Lung (tissue), 12 donors: ENCODE results near the gene NGRN. TPM values are rescaled to one million over a fixed set of nuclear protein-coding genes. Genes with fewer than 3 reads are reported as not detected.
A peak's percentile ranks its signal among the peaks of the same experiment; 100 is the strongest.

Experiments used
- ATAC-seq: fragments of 200-7000 bp; cut with Tn5 transposase; one replicate; pipeline ENCODE4 v1.9.1; 2020; ENCODE audit warnings: moderate number of reproducible peaks; ENCODE audit not compliant: insufficient read depth, low FRiP score
- DNase-seq, 3 donors: peaks; one replicate each; pipeline ENCODE4 v3.0.0-alpha.2; 2013 to 2017
- H3K27ac ChIP-seq, 2 donors: one replicate each; pipeline ENCODE4 v1.5.1; 2013; ENCODE audit warnings: mild to moderate bottlenecking in 2 of 2, moderate library complexity in 2 of 2, control low read depth in 1 of 2, inconsistent platforms in 1 of 2, low read depth in 1 of 2, low read length in 1 of 2
- H3K27me3 ChIP-seq, 3 donors: one replicate each; pipeline ENCODE4 v1.5.1; 2013; ENCODE audit warnings: low read length in 2 of 3; ENCODE audit not compliant: control insufficient read depth in 3 of 3, insufficient read depth in 3 of 3
- H3K36me3 ChIP-seq, 4 donors: one replicate each; pipeline ENCODE4 v1.5.1; 2013; ENCODE audit warnings: low read length in 4 of 4, mild to moderate bottlenecking in 1 of 4, moderate library complexity in 1 of 4; ENCODE audit not compliant: control insufficient read depth in 4 of 4, insufficient read depth in 4 of 4
- H3K4me1 ChIP-seq, 5 donors: one replicate each; pipeline ENCODE4 v1.5.1; 2013; ENCODE audit warnings: low read length in 5 of 5, mild to moderate bottlenecking in 2 of 5, moderate library complexity in 1 of 5; ENCODE audit not compliant: control insufficient read depth in 5 of 5, insufficient read depth in 5 of 5
- H3K4me3 ChIP-seq: one replicate; pipeline ENCODE4 v1.5.1; 2013; ENCODE audit warnings: mild to moderate bottlenecking, control low read depth, moderate library complexity
- H3K9ac ChIP-seq, 2 donors: one replicate each; pipeline ENCODE4 v1.5.1; 2013; ENCODE audit warnings: low read length in 2 of 2, control low read depth in 1 of 2; ENCODE audit not compliant: insufficient read depth in 1 of 2
- H3K9me3 ChIP-seq, 4 donors: one replicate each; pipeline ENCODE4 v1.5.1; 2013; ENCODE audit warnings: low read length in 3 of 4, mild to moderate bottlenecking in 1 of 4, moderate library complexity in 1 of 4; ENCODE audit not compliant: control insufficient read depth in 4 of 4, insufficient read depth in 3 of 4
- CTCF ChIP-seq: IDR thresholded peaks from 2 replicates; pipeline ENCODE4 v1.5.1; 2012; ENCODE audit warnings: mild to moderate bottlenecking; ENCODE audit errors: control extremely low read depth, extremely low read depth
- WGBS, 2 donors: extraction: QIAGEN DNeasy Blood & Tissue Kit; methylation state at CpG; one replicate each; pipeline ENCODE4 v1.1.7; 2013; 5-methylcytosine and 5-hydroxymethylcytosine counted together
- polyA plus RNA-seq, 2 donors: library from polyadenylated mRNA; stranded (reverse); fragments of 200-250 nt; gene quantifications; one replicate each; pipeline ENCODE4 v1.2.1, GENCODE V29; 2013
- total RNA-seq, 2 donors: library from RNA; depleted of rRNA in 1 of 2; stranded (reverse); fragments of >200 nt in 1 of 2; gene quantifications; one replicate each; pipeline ENCODE4 v1.2.1, GENCODE V29; 2014 to 2021
- donor health status: control.
- donor health status: control.
- donor health status: Bipolar disorder and iron deficiency.
- donor health status: healthy.
- donor health status: DM: yes; HTN: yes; CAD: no.

The NGRN gene
- total and polyA plus RNA-seq, 4 donors = 55.2 to 89.2 (median 71.2) TPM

GRCh38 chr15:90232196-90232595, 33.3 kb upstream of the NGRN start:
- Histone ChIP-seq H3K27me3 (no peaks in the 10 kb centered on the region), H3K9ac (no peak overlapping the region), H3K4me1 (peaks cover 0 to 19% (median 3%) of the 10 kb centered on the region in 5 donors), H3K36me3 (peaks cover 7 to 31% (median 8%) of the 10 kb centered on the region in 4 donors), H3K27ac (peak overlapping the region in 1 of 2 donors; percentile 21), H3K4me3 (no peak overlapping the region), H3K9me3 (no peaks in the 10 kb centered on the region)
- TF ChIP-seq CTCF = no peak
- whole genome bisulfite sequencing, 2 donors = 83 to 86% methylated on average over 13 of the region's 13 CpGs
- DNase-seq (no peak), ATAC-seq (no peak)

- peak overlapping the region; percentile 86 for H3K4me3 ChIP-seq
- peak in 1 of 3 donors; percentile 7 for DNase-seq
- H3K9ac ChIP-seq = peak overlapping the region; percentile 8 to 70
- H3K4me1 ChIP-seq = peaks cover 0 to 19% (median 3%) of the 10 kb centered on the region in 5 donors
- TF ChIP-seq CTCF = no peak
- peaks cover 0 to 24% (median 9%) of the 10 kb centered on the region in 4 donors for H3K36me3 ChIP-seq
- no peaks in the 10 kb centered on the region for H3K9me3 ChIP-seq
- no peak for ATAC-seq
- H3K27ac ChIP-seq = peak overlapping the region; percentile 89 to 97
- 8 to 12% methylated on average over 9 of the region's 9 CpGs for WGBS, 2 donors
- H3K27me3 ChIP-seq = no peaks in the 10 kb centered on the region
Observed at GRCh38 chr15:90232941-90233386, 32.5 kb upstream of the NGRN start.

DNA sequence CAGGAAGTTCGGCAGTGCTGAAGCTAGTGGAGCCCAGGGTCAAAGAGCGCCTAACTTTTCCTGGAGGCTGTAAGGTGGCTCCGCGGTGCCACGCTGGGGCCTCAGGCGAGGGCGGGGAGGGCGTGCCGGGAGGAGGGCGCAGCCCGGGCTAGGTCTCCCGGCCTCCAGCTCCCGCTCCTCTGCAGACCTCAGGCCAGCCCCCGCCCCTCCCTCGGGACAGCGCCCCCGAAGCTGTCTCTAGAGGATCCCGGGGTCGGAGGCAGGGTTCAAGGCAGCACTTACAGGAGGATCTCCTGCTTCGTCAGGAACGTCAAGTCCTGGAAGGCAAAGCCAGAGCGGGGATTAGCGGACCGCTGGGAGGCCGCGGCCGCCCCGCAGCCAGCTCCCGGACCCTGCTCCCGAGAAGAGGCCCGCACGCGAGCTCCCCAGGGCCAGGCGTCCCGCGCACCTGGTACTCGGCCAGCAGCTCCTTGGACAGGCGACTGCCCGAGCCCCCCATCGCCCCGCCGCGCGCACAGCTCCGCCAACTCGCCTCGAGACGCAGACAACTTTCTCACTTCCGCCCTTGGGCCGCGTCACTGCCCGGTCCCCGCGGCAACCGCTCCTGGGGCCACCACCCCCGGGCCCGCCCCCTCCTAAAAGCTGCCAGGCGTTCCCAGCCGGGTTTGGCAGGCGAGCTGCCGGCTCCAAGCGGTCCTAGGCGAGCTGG, 31.9 kb upstream of the NGRN start, which contains the start of gene CIB1:
Gene CIB1, minus strand, starts transcription at position 555 of the 709 bp plus-strand sequence. Its CDS starts 56 bp downstream, at position 499.
- DNase-seq (peak; percentile 98), ATAC-seq (peak; percentile 95)
- H3K9me3 ChIP-seq = no peaks in the 10 kb centered on the region
- no peak for TF ChIP-seq CTCF
- no peaks in the 10 kb centered on the region for H3K27me3 ChIP-seq
- H3K9ac ChIP-seq = peak within 1 kb of the TSS; percentile 73 to 93
- peaks cover 0 to 19% (median 3%) of the 10 kb centered on the region in 5 donors for H3K4me1 ChIP-seq
- WGBS, 2 donors = 0% methylated on average over 62 to 63 of the region's 63 CpGs
- H3K27ac ChIP-seq = peak within 1 kb of the TSS; percentile 93 to 97
- peak within 1 kb of the TSS; percentile 86 for H3K4me3 ChIP-seq
- H3K36me3 ChIP-seq = peaks cover 4 to 20% (median 9%) of the 10 kb centered on the region in 4 donors
